Measurements from ENCODE around the gene PKD2L2.

DNA sequence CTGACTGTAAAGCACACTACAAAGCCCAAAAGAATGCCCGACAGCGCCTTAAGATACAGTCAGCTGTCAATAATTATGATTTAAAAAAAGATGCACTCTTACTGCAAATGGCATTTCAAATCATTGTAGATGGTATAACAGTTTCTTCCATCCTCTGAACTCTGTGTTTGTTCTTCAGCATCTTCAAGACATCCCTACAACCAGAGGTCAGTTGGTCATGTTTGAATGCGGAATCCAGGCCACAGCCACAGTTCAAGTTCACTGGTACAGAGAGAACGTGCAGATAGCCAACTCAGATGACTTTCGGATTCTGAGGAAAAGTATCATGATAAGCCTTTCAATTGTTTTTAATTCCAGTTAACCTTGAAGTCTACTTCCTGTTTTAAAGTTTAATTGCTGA is 30.3 kb upstream of the PKD2L2 start:
- TF ChIP-seq, protein P1, sequence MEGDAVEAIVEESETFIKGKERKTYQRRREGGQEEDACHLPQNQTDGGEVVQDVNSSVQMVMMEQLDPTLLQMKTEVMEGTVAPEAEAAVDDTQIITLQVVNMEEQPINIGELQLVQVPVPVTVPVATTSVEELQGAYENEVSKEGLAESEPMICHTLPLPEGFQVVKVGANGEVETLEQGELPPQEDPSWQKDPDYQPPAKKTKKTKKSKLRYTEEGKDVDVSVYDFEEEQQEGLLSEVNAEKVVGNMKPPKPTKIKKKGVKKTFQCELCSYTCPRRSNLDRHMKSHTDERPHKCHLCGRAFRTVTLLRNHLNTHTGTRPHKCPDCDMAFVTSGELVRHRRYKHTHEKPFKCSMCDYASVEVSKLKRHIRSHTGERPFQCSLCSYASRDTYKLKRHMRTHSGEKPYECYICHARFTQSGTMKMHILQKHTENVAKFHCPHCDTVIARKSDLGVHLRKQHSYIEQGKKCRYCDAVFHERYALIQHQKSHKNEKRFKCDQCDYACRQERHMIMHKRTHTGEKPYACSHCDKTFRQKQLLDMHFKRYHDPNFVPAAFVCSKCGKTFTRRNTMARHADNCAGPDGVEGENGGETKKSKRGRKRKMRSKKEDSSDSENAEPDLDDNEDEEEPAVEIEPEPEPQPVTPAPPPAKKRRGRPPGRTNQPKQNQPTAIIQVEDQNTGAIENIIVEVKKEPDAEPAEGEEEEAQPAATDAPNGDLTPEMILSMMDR (IDR thresholded peaks at IDR 0.05) = no peak
- TF ChIP-seq POLR2A (IDR thresholded peaks at IDR 0.05) (no peak), EP300 (IDR thresholded peaks at IDR 0.05) (no peak)

Measured in ovary (tissue), 3 donors.